Neural cell (in vitro differentiated cells): ENCODE measurements around the gene CTXND2.

Experiments
- CTCF ChIP-seq: fragments of 450-650 bp; IDR thresholded peaks from 2 replicates; pipeline ENCODE4 v1.5.1; 2014; ENCODE audit warnings: antibody characterized with exemption, mild to moderate bottlenecking, moderate library complexity; ENCODE audit not compliant: poor library complexity, severe bottlenecking
- EP300 ChIP-seq: fragments of 450-650 bp; conservative IDR thresholded peaks from 2 replicates; pipeline ENCODE4 v1.6.1; 2014; ENCODE audit warnings: antibody characterized with exemption, mild to moderate bottlenecking, moderate library complexity; ENCODE audit not compliant: poor library complexity, severe bottlenecking
- EZH2 ChIP-seq: fragments of 200-600, 300-800 bp; shearing (Covaris generic), sonication (generic); IDR thresholded peaks from 2 replicates; pipeline ENCODE4 v1.6.1; 2014; ENCODE audit warnings: antibody characterized with exemption, low read length, borderline replicate concordance, mild to moderate bottlenecking; ENCODE audit not compliant: insufficient read depth, poor library complexity, severe bottlenecking
- REST ChIP-seq: IDR thresholded peaks from 2 replicates; pipeline ENCODE4 v1.6.1; 2012; ENCODE audit warnings: borderline replicate concordance
- TAF1 ChIP-seq: IDR thresholded peaks from 2 replicates; pipeline ENCODE4 v1.6.1; 2012; ENCODE audit warnings: low read depth

DNA sequence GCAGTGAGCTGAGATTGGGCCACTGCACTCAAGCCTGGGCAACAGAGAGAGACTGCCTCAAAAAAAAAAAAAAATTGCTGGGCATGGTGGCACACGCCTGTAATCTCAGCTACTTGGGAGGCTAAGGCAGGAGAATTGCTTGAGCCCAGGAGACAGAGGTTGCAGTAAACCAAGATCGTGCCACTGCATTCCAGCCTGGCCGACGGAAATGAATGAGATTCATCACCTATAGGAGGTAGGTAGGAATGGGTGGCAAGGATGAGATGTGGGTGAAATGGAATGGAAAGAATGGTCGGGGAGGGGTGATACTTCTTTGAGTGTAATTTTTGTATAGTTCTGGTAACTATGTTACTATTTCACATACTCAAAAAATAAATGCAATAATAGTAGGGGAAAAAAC lies 15.4 kb downstream of the CTXND2 start:
- TF ChIP-seq CTCF = no peak
- TF ChIP-seq EP300 = no peak
- no peak for TF ChIP-seq EZH2
- no peak for TF ChIP-seq REST
- no peak for TF ChIP-seq TAF1
